Measurements from ENCODE around the gene CREB3L2. TPM values are rescaled to one million over a fixed set of nuclear protein-coding genes. Genes with fewer than 3 reads are reported as not detected.

CREB3L2 gene
- total and polyA plus RNA-seq, 8 donors, result 6.6 to 38.4 (median 32.2) TPM

DNA sequence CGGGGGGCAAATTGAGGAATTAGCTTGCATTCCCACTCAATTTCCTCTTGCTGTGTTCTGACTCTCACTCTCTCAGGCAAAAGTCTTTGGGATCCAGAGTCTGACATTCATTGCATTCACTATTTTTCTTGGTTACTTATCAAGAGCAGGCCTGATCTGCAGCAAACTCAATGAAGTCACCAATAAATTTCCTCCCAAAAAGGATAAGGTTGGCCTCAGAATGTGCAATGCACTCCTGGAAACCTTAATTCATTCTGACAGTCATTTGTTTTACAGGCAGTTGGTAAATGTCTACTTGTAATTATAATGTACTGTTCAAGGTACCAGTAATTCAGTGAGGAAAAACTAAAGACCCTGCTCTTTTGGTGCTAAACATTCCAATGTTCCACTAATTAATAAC, 148.8 kb downstream of the CREB3L2 start:
- no peaks in the 10 kb centered on the region for H3K27me3 ChIP-seq
- TF ChIP-seq, protein P1, sequence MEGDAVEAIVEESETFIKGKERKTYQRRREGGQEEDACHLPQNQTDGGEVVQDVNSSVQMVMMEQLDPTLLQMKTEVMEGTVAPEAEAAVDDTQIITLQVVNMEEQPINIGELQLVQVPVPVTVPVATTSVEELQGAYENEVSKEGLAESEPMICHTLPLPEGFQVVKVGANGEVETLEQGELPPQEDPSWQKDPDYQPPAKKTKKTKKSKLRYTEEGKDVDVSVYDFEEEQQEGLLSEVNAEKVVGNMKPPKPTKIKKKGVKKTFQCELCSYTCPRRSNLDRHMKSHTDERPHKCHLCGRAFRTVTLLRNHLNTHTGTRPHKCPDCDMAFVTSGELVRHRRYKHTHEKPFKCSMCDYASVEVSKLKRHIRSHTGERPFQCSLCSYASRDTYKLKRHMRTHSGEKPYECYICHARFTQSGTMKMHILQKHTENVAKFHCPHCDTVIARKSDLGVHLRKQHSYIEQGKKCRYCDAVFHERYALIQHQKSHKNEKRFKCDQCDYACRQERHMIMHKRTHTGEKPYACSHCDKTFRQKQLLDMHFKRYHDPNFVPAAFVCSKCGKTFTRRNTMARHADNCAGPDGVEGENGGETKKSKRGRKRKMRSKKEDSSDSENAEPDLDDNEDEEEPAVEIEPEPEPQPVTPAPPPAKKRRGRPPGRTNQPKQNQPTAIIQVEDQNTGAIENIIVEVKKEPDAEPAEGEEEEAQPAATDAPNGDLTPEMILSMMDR (IDR thresholded peaks at IDR 0.05), result no peak
- ATAC-seq, result no peak
- no peaks in the 10 kb centered on the region for H3K36me3 ChIP-seq
- no peak for FAIRE-seq
- H3K27ac ChIP-seq, result no peak overlapping the region
- no peaks in the 10 kb centered on the region for H3K9me3 ChIP-seq
- DNase-seq, result no peak
- intact Hi-C loops (cut with DNase I), result no loop called here
- WGBS, 2 donors, result 97 to 100% methylated on average over 1 of the region's 1 CpG
- H3K4me1 ChIP-seq, result no peaks in the 10 kb centered on the region
- H3K4me3 ChIP-seq, result no peak overlapping the region

DNA sequence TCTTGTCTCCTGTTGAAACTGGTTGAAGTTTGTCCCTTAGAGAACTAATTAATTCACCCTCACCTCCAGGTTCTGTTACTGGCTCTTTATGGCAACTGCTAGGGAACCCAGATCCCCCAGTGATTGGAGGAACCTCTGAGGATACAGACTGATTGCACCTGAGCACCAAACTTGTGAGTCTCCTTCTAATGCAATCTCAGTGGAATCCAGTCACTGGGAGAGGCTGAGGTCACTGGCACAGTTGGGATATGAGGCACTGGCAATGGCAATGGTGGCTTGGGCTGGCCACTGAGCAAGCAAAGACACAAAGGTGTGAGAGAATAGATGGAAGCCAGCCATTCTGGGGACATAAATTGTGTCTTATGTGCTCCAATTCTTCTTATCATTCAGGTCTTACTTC, 149.8 kb downstream of the CREB3L2 start:
- H3K4me3 ChIP-seq, result no peak overlapping the region
- H3K27me3 ChIP-seq, result no peaks in the 10 kb centered on the region
- H3K36me3 ChIP-seq, result no peaks in the 10 kb centered on the region
- no peaks in the 10 kb centered on the region for H3K9me3 ChIP-seq
- ATAC-seq (no peak), DNase-seq (no peak), FAIRE-seq (no peak)
- H3K4me1 ChIP-seq, result peaks cover 0 to 4% (median 0%) of the 10 kb centered on the region in 3 donors
- intact Hi-C loops (cut with DNase I), result no loop called here
- no peak overlapping the region for H3K27ac ChIP-seq
- TF ChIP-seq, protein P1 (IDR thresholded peaks at IDR 0.05), result no peak

DNA sequence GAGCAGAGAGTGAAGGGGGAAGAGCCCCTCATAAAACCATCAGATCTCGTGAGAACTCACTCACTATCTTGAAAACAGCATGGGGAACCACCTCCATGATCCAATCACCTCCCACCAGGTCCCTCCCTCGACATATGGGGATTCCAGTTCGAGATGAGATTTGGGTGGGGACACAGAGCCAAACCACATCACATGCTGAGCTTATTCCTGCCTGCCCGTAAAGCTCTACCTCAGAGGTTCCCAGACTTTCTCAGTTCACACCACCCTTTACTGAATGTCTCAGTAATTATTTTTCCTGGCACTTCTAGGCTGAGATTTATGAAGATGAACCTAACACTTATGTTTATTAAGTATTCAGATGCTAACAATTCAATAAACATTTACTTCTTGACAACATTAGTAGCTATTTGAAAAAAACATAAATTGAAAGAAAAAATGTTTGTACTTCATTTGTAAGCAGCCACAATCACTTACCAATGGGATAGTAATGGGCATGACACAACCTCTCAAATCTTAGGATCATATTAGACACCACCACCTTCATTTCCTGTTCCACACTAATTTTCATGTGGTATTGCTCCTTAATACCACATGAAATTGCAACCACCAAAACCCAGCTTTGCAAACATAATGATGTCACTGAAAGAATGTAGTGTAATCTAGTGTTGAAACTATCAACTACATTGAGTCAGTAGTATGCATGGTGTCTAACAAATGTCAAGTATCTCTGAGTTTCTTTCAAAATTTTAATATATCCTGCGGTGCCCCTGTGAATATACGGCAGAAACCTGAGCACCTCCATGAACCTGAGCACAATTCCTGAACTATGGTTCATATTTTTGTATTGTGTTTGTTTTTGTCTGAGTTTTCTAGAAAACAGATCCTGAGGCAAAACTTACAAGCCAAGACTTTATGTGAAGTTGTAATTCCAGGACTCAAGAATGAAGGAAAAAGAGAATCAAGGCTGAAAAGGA, 150.6 kb downstream of the CREB3L2 start:
- intact Hi-C loops (cut with DNase I), result no loop called here
- 90 to 91% methylated on average over 6 of the region's 6 CpGs for WGBS, 2 donors
- H3K36me3 ChIP-seq, result no peaks in the 10 kb centered on the region
- H3K9me3 ChIP-seq, result no peaks in the 10 kb centered on the region
- no peaks in the 10 kb centered on the region for H3K27me3 ChIP-seq
- no peak for FAIRE-seq
- no peak for DNase-seq
- TF ChIP-seq, protein P1 (IDR thresholded peaks at IDR 0.05), result no peak
- H3K4me1 ChIP-seq, result peaks cover 0 to 7% (median 0%) of the 10 kb centered on the region in 3 donors
- H3K4me3 ChIP-seq, result no peak overlapping the region
- ATAC-seq, result no peak
- no peak overlapping the region for H3K27ac ChIP-seq

DNA sequence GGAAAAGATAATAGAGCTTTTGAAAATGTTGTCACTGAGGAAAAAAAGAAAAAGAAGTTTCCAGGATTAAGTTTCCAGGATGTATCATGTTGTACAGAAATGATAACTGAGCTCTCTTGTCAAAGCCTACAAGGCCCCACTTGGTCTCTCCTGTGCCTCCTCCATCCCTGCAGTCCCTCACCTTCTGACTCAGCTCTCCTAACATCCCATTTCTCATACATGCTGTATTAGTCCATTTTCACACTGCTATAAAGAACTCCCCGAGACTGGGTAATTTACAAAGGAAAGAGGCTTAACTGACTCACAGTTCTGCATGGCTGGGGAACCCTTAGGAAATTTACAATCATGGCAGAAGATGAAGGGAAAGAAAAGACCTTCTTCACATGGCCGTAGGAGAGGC, 151.3 kb downstream of the CREB3L2 start:
- ATAC-seq, result no peak
- intact Hi-C loops (cut with DNase I), result no loop called here
- no peak overlapping the region for H3K27ac ChIP-seq
- WGBS, 2 donors, result 44 to 77% methylated on average over 2 of the region's 2 CpGs
- no peaks in the 10 kb centered on the region for H3K36me3 ChIP-seq
- no peaks in the 10 kb centered on the region for H3K9me3 ChIP-seq
- FAIRE-seq, result no peak
- H3K4me1 ChIP-seq, result peaks cover 0 to 7% (median 0%) of the 10 kb centered on the region in 3 donors
- H3K27me3 ChIP-seq, result no peaks in the 10 kb centered on the region
- TF ChIP-seq, protein P1 (IDR thresholded peaks at IDR 0.05), result no peak
- DNase-seq, result no peak
- H3K4me3 ChIP-seq, result no peak overlapping the region

DNA sequence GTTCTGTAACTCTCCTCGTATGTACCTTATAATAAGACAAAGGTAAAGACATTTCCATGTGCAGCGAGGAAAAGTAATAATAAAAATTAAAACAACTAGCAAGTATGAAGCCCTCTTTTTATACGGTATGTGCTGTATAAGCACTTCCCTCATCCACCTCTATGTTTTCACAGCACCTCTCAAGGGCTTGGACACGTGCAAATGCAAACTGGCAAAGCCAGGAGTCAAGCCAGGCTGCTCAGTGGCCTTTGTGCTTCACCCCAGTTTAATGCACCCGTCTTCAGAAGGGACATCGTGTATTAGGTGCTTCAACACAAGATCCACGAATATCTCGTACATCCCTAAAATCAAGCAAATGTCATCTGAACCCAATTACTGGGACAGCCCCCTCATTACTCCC, 153.8 kb downstream of the CREB3L2 start:
- FAIRE-seq, result no peak
- no peak overlapping the region for H3K4me3 ChIP-seq
- no peaks in the 10 kb centered on the region for H3K9me3 ChIP-seq
- no peak for DNase-seq
- H3K4me1 ChIP-seq, result peaks cover 0 to 7% (median 0%) of the 10 kb centered on the region in 3 donors
- H3K27me3 ChIP-seq, result no peaks in the 10 kb centered on the region
- TF ChIP-seq, protein P1 (IDR thresholded peaks at IDR 0.05), result no peak
- 51 to 62% methylated on average over 8 of the region's 8 CpGs for WGBS, 2 donors
- intact Hi-C loops (cut with DNase I), result no loop called here
- H3K36me3 ChIP-seq, result no peaks in the 10 kb centered on the region
- no peak overlapping the region for H3K27ac ChIP-seq
- no peak for ATAC-seq
